A549 (cell line): ENCODE measurements around the gene PTRHD1. TPM values are rescaled to one million over a fixed set of nuclear protein-coding genes. Genes with fewer than 3 reads are reported as not detected.

ENCODE experiments used
- ATAC-seq, 2 experiments: fragments of 200-7000 bp in 1 of 2; fragments of >200 bp in 1 of 2; cut with Nextera tagmentation in 1 of 2; cut with Tn5 transposase in 1 of 2; 3 replicates each; pipeline versions ENCODE4 v1.8.0 to v1.9.1; 2018 to 2020; ENCODE audit warnings: mild to moderate bottlenecking in 1 of 2, moderate library complexity in 1 of 2
- CTCF ChIA-PET: fragments of 300-600 bp; sonication (Branson Sonifier 250); formaldehyde crosslinking; extraction: SDS; loops from one replicate; lab custom pipeline; 2021; ENCODE audit warnings: antibody characterized with exemption, inconsistent platforms; lab: Yijun Ruan, JAX
- POLR2A ChIA-PET: fragments of 350-600 bp; formaldehyde crosslinking; extraction: SDS; loops from one replicate; lab custom pipeline; 2021; ENCODE audit warnings: antibody characterized with exemption, inconsistent platforms; lab: Yijun Ruan, JAX
- DNase-seq, 2 experiments: peaks; one replicate each; pipeline versions ENCODE4 v3.0.0 to v3.0.0-alpha.2; 2011 to 2016; ENCODE audit warnings: low read depth in 1 of 2, low spot score in 1 of 2
- FAIRE-seq: peaks from 2 replicates; lab custom pipeline; 2011; peaks lifted over from hg19 to GRCh38; lab: Jason Lieb, UNC
- H3K27ac ChIP-seq, 2 experiments: fragments of >200 bp; sonication (Bioruptor Twin); formaldehyde crosslinking; 3 replicates each; pipeline ENCODE4 v1.5.1; 2016 to 2017
- H3K4me1 ChIP-seq: fragments of >200 bp; sonication (Bioruptor Twin); formaldehyde crosslinking; 3 replicates; pipeline ENCODE4 v1.6.1; 2016
- H3K4me2 ChIP-seq: fragments of >200 bp; sonication (Bioruptor Twin); formaldehyde crosslinking; 3 replicates; pipeline ENCODE4 v1.6.1; 2016
- H3K4me3 ChIP-seq: fragments of >200 bp; sonication (Bioruptor Twin); formaldehyde crosslinking; 3 replicates; pipeline ENCODE4 v1.5.1; 2016
- H3K9me3 ChIP-seq: fragments of >200 bp; sonication (Bioruptor Twin); formaldehyde crosslinking; 3 replicates; pipeline ENCODE4 v1.6.1; 2016
- BCL3 ChIP-seq: fragments of >200 bp; sonication (Bioruptor Twin); formaldehyde crosslinking; IDR thresholded peaks from 3 replicates; pipeline ENCODE4 v1.6.1; 2016
- CBX2 ChIP-seq: fragments of 200-600 bp; sonication (generic); IDR thresholded peaks from 2 replicates; pipeline ENCODE4 v1.6.1; 2016; ENCODE audit warnings: low read depth, mild to moderate bottlenecking, borderline replicate concordance
- CHD4 ChIP-seq: fragments of 200-600 bp; sonication (generic); IDR thresholded peaks from 2 replicates; pipeline ENCODE4 v1.6.1; 2016; ENCODE audit warnings: antibody characterized with exemption, mild to moderate bottlenecking, borderline replicate concordance
- CTCF ChIP-seq: fragments of >200 bp; sonication (Bioruptor Twin); formaldehyde crosslinking; IDR thresholded peaks from 3 replicates; pipeline ENCODE4 v1.5.1; 2016
- EHF ChIP-seq: fragments of 250-450 bp; sonication (Bioruptor Pico); IDR thresholded peaks from 2 replicates; pipeline ENCODE4 v1.5.0; 2020; ENCODE audit warnings: mild to moderate bottlenecking
- EP300 ChIP-seq, 2 experiments: fragments of >200 bp; sonication (Bioruptor Twin); formaldehyde crosslinking; IDR thresholded peaks; 2 replicates in 1 of 2; 3 replicates in 1 of 2; pipeline ENCODE4 v1.6.1; 2016 to 2017
- FOSB ChIP-seq: fragments of 250-450 bp; sonication (Bioruptor Pico); IDR thresholded peaks from 2 replicates; pipeline ENCODE4 v1.5.0; 2020; ENCODE audit warnings: mild to moderate bottlenecking, moderate library complexity
- FOSL2 ChIP-seq, 2 experiments: fragments of 450-650 bp in 1 of 2; fragments of >200 bp in 1 of 2; sonication (Bioruptor Twin) in 1 of 2; formaldehyde crosslinking; IDR thresholded peaks; 2 replicates each; pipeline versions ENCODE4 v1.5.0 to v1.6.1; 2016 to 2020; ENCODE audit warnings: mild to moderate bottlenecking in 1 of 2, moderate library complexity in 1 of 2
- GATA3 ChIP-seq: IDR thresholded peaks from 2 replicates; pipeline ENCODE4 v1.6.1; 2012; ENCODE audit warnings: borderline replicate concordance
- HMGXB4 ChIP-seq: fragments of 250-450 bp; sonication (Bioruptor Pico); IDR thresholded peaks from 2 replicates; pipeline ENCODE4 v1.5.0; 2021; ENCODE audit warnings: mild to moderate bottlenecking, moderate library complexity, borderline replicate concordance
- HOXA7 ChIP-seq: fragments of 250-450 bp; sonication (Bioruptor Pico); IDR thresholded peaks from 2 replicates; pipeline ENCODE4 v1.5.0; 2020; ENCODE audit warnings: mild to moderate bottlenecking, moderate library complexity
- HOXB13 ChIP-seq: fragments of 250-450 bp; sonication (Bioruptor Pico); IDR thresholded peaks from 2 replicates; pipeline ENCODE4 v1.5.0; 2020; ENCODE audit warnings: low read depth, mild to moderate bottlenecking, moderate library complexity
- JUNB ChIP-seq: fragments of >200 bp; sonication (Bioruptor Twin); formaldehyde crosslinking; IDR thresholded peaks from 2 replicates; pipeline ENCODE4 v1.6.1; 2016
- KDM1A ChIP-seq: fragments of 200-600 bp; sonication (generic); IDR thresholded peaks from 2 replicates; pipeline ENCODE4 v1.6.1; 2016; ENCODE audit warnings: low read depth, mild to moderate bottlenecking
- MAFK ChIP-seq: fragments of 450-650 bp; IDR thresholded peaks from 2 replicates; pipeline ENCODE4 v1.6.1; 2014; ENCODE audit not compliant: partially characterized antibody
- MAZ ChIP-seq: fragments of 150-350 bp; IDR thresholded peaks from 2 replicates; pipeline ENCODE4 v1.6.1; 2014; ENCODE audit warnings: antibody characterized with exemption, low read depth, low read length, borderline replicate concordance
- NR3C1 ChIP-seq: fragments of >200 bp; sonication (Bioruptor Twin); formaldehyde crosslinking; IDR thresholded peaks from 3 replicates; pipeline ENCODE4 v1.6.1; 2017
- PHF8 ChIP-seq: fragments of 200-600 bp; sonication (generic); IDR thresholded peaks from 2 replicates; pipeline ENCODE4 v1.6.1; 2016; ENCODE audit warnings: low read depth, mild to moderate bottlenecking, antibody characterized with exemption, moderate library complexity, borderline replicate concordance
- POLR2AphosphoS2 ChIP-seq: conservative IDR thresholded peaks from 2 replicates; pipeline ENCODE4 v1.6.1; 2012; ENCODE audit warnings: low read length, improper control_type of control experiment, inconsistent platforms
- RNF2 ChIP-seq: fragments of 200-600 bp; sonication (generic); IDR thresholded peaks from 2 replicates; pipeline ENCODE4 v1.6.1; 2016; ENCODE audit warnings: low read depth, mild to moderate bottlenecking, antibody characterized with exemption, moderate library complexity, borderline replicate concordance
- TFCP2L1 ChIP-seq: fragments of 250-450 bp; sonication (Bioruptor Pico); IDR thresholded peaks from 2 replicates; pipeline ENCODE4 v1.5.0; 2021; ENCODE audit warnings: mild to moderate bottlenecking
- ZC3H11A ChIP-seq: fragments of 450-650 bp; IDR thresholded peaks from 2 replicates; pipeline ENCODE4 v1.6.1; 2014; ENCODE audit warnings: antibody characterized with exemption, mild to moderate bottlenecking
- ZFP36 ChIP-seq: fragments of 450-650 bp; IDR thresholded peaks from 2 replicates; pipeline ENCODE4 v1.6.1; 2014; ENCODE audit warnings: borderline replicate concordance; ENCODE audit not compliant: partially characterized antibody
- ZNF302 ChIP-seq: fragments of 250-450 bp; sonication (Bioruptor Pico); IDR thresholded peaks from 2 replicates; pipeline ENCODE4 v1.9.0; 2021; ENCODE audit warnings: inconsistent platforms, mild to moderate bottlenecking, moderate library complexity
- WGBS: methylation state at CpG from one replicate; pipeline ENCODE4 v1.1.6; 2017; ENCODE audit errors: missing lambda C conversion rate; 5-methylcytosine and 5-hydroxymethylcytosine counted together
- polyA plus RNA-seq, 4 experiments: library from polyadenylated mRNA; depleted of rRNA in 3 of 4; stranded (reverse); fragments of >200 nt; fragmentation: RNase III in 1 of 4; extraction: RNeasy Plus Mini Kit Qiagen cat#74134 plus additional on column Dnase treatment in 1 of 4; gene quantifications; 2 replicates in 3 of 4; 3 replicates in 1 of 4; pipeline ENCODE4 v1.2.3, GENCODE V29; 2011 to 2017
- TF ChIP-seq, protein P1 (sequence below): IDR thresholded peaks from 2 replicates; pipeline ENCODE4 v1.6.1; 2012; ENCODE audit warnings: low read depth, borderline replicate concordance
- TF ChIP-seq, protein P2 (sequence below): IDR thresholded peaks from 2 replicates; pipeline ENCODE4 v1.6.1; 2012
- TF ChIP-seq, protein P3 (sequence below): fragments of 200-600 bp; sonication (generic); IDR thresholded peaks from 2 replicates; pipeline ENCODE4 v1.6.1; 2016; ENCODE audit warnings: antibody characterized with exemption, mild to moderate bottlenecking, moderate library complexity

PTRHD1 gene
- polyA plus RNA-seq, 2 of the 4 experiments (the other 2 are of a cell fraction), result 44.9 to 86.6 TPM

- no peak overlapping the region for H3K4me2 ChIP-seq
- ChIA-PET CTCF (interaction anchor here (0.7 to 5.4 kb wide), 6 partner anchors 10 to 379 kb away, joined by 3 to 61 read pairs (median 16); partner anchors contain the start of gene NCOA1), POLR2A (interaction anchor here (0.6 kb wide), 1 partner anchor 33 kb away, joined by 6 read pairs; no protein-coding TSS in a partner anchor)
- no peak overlapping the region for H3K4me3 ChIP-seq
- TF ChIP-seq HOXA7 (CRISPR knock-in tag), result no peak
- TF ChIP-seq HMGXB4, result no peak
- TF ChIP-seq EHF, result no peak
- TF ChIP-seq, protein P1, sequence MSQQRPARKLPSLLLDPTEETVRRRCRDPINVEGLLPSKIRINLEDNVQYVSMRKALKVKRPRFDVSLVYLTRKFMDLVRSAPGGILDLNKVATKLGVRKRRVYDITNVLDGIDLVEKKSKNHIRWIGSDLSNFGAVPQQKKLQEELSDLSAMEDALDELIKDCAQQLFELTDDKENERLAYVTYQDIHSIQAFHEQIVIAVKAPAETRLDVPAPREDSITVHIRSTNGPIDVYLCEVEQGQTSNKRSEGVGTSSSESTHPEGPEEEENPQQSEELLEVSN, result no peak
- no peak for TF ChIP-seq CTCF
- no peak for TF ChIP-seq JUNB
- TF ChIP-seq POLR2AphosphoS2, result no peak
- TF ChIP-seq RNF2, result no peak
- no peak for TF ChIP-seq KDM1A
- TF ChIP-seq CHD4, result no peak
- no peak for TF ChIP-seq ZFP36
- no peak for TF ChIP-seq GATA3
- no peak for TF ChIP-seq PHF8
- TF ChIP-seq ZC3H11A, result no peak
- no peak for FAIRE-seq
- H3K4me1 ChIP-seq, result peaks cover 12% of the 10 kb centered on the region
- 81% methylated on average over 3 of the region's 3 CpGs for WGBS
- no peak for DNase-seq
- H3K27ac ChIP-seq, result no peak overlapping the region
- no peak for ATAC-seq
- no peaks in the 10 kb centered on the region for H3K9me3 ChIP-seq
These were observed 4.4 kb downstream of the PTRHD1 start for GRCh38 chr2:24788816-24789215.

- 84% methylated on average over 2 of the region's 2 CpGs for WGBS
- FAIRE-seq, result no peak
- Histone ChIP-seq H3K9me3 (no peaks in the 10 kb centered on the region), H3K4me3 (no peak overlapping the region), H3K4me2 (no peak overlapping the region), H3K4me1 (peaks cover 12% of the 10 kb centered on the region), H3K27ac (no peak overlapping the region)
- no peak for DNase-seq
- POLR2A ChIA-PET, result no interaction called here
- CTCF ChIA-PET, result interaction anchor here (0.9 to 1.1 kb wide), 2 partner anchors 365 to 377 kb away, joined by 3 to 4 read pairs; no protein-coding TSS in a partner anchor
- no peak for ATAC-seq
- TF ChIP-seq MAZ (no peak), TFCP2L1 (CRISPR knock-in tag) (no peak), CBX2 (no peak), EP300 (IDR thresholded peaks at IDR 0.05) (no peak), HOXB13 (CRISPR knock-in tag) (no peak), NR3C1 (no peak), MAFK (no peak), CHD4 (no peak), FOSL2 (IDR thresholded peaks at IDR 0.05) (no peak), FOSL2 (CRISPR knock-in tag; IDR thresholded peaks at IDR 0.05) (no peak), JUNB (no peak), KDM1A (no peak), FOSB (CRISPR knock-in tag) (no peak), BCL3 (no peak), EHF (no peak), ZNF302 (CRISPR knock-in tag) (no peak)
- TF ChIP-seq, protein P2, sequence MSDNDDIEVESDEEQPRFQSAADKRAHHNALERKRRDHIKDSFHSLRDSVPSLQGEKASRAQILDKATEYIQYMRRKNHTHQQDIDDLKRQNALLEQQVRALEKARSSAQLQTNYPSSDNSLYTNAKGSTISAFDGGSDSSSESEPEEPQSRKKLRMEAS, result no peak
- TF ChIP-seq, protein P1, result no peak
- TF ChIP-seq, protein P3, sequence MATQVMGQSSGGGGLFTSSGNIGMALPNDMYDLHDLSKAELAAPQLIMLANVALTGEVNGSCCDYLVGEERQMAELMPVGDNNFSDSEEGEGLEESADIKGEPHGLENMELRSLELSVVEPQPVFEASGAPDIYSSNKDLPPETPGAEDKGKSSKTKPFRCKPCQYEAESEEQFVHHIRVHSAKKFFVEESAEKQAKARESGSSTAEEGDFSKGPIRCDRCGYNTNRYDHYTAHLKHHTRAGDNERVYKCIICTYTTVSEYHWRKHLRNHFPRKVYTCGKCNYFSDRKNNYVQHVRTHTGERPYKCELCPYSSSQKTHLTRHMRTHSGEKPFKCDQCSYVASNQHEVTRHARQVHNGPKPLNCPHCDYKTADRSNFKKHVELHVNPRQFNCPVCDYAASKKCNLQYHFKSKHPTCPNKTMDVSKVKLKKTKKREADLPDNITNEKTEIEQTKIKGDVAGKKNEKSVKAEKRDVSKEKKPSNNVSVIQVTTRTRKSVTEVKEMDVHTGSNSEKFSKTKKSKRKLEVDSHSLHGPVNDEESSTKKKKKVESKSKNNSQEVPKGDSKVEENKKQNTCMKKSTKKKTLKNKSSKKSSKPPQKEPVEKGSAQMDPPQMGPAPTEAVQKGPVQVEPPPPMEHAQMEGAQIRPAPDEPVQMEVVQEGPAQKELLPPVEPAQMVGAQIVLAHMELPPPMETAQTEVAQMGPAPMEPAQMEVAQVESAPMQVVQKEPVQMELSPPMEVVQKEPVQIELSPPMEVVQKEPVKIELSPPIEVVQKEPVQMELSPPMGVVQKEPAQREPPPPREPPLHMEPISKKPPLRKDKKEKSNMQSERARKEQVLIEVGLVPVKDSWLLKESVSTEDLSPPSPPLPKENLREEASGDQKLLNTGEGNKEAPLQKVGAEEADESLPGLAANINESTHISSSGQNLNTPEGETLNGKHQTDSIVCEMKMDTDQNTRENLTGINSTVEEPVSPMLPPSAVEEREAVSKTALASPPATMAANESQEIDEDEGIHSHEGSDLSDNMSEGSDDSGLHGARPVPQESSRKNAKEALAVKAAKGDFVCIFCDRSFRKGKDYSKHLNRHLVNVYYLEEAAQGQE, result no peak
These were observed 5.7 kb downstream of the PTRHD1 start for GRCh38 chr2:24787532-24787931.
